ENCODE results near the gene RSRC1. TPM values are rescaled to one million over a fixed set of nuclear protein-coding genes. Genes with fewer than 3 reads are reported as not detected.

The RSRC1 gene
- total and polyA plus RNA-seq, 2 of the 8 experiments (the other 6 are each of a cell fraction or from before 2014, with no cell fraction given): 2.0 to 27.9 TPM

DNA sequence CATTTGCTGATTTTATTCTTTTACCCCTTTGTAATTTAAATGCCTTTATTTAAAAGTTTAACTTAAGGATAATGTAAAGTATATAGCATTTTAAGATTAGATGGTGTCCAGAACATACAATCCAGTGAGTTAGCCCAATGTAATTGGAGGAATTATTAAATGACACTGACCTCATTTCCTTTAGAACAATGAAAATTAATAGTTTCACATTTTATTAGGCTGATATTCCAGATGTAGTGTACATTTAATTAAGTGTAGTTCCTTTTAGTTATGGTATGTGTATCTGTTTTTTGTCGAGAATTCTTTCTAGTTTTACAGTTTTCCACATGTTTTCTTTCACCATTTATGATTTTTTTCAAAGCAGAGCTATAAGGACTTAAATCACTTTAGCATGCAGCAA is 75.8 kb downstream of the RSRC1 start (continued):
- TF ChIP-seq, protein P1, sequence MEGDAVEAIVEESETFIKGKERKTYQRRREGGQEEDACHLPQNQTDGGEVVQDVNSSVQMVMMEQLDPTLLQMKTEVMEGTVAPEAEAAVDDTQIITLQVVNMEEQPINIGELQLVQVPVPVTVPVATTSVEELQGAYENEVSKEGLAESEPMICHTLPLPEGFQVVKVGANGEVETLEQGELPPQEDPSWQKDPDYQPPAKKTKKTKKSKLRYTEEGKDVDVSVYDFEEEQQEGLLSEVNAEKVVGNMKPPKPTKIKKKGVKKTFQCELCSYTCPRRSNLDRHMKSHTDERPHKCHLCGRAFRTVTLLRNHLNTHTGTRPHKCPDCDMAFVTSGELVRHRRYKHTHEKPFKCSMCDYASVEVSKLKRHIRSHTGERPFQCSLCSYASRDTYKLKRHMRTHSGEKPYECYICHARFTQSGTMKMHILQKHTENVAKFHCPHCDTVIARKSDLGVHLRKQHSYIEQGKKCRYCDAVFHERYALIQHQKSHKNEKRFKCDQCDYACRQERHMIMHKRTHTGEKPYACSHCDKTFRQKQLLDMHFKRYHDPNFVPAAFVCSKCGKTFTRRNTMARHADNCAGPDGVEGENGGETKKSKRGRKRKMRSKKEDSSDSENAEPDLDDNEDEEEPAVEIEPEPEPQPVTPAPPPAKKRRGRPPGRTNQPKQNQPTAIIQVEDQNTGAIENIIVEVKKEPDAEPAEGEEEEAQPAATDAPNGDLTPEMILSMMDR (IDR thresholded peaks at IDR 0.05; ENCODE audit: control extremely low read depth in 1 of 3, insufficient read depth in 1 of 3, low read depth in 1 of 3, low read length in 3 of 3): no peak
- TF ChIP-seq PHF8 (conservative IDR thresholded peaks at IDR 0.05; ENCODE audit: low read depth, low read length): no peak
- no peak for TF ChIP-seq RFX5 (IDR thresholded peaks at IDR 0.05; ENCODE audit: borderline replicate concordance, low read depth, low read length)
- TF ChIP-seq SIX5 (IDR thresholded peaks at IDR 0.05; ENCODE audit: low read depth, low read length): no peak
- TF ChIP-seq TBP (IDR thresholded peaks at IDR 0.05; ENCODE audit: low read depth, low read length): no peak

Measured in H1 (cell line).